Liver (tissue), 3 donors: ENCODE data around the gene LSM12.

ENCODE experiments used
- ATF3 ChIP-seq: IDR thresholded peaks from 2 replicates; pipeline ENCODE4 v1.6.1; 2016; ENCODE audit warnings: antibody characterized with exemption
- CTCF ChIP-seq: fragments of 150-350 bp; IDR thresholded peaks from 2 replicates; pipeline ENCODE4 v1.5.1; 2017; ENCODE audit warnings: improper control_type of control experiment, low read depth, low read length; ENCODE audit not compliant: missing input control
- JUND ChIP-seq, 2 donors: IDR thresholded peaks; 2 replicates each; pipeline ENCODE4 v1.6.1; 2016; ENCODE audit warnings: antibody characterized with exemption in 2 of 2
- RAD21 ChIP-seq, 2 donors: IDR thresholded peaks; 2 replicates each; pipeline ENCODE4 v1.6.1; 2016; ENCODE audit warnings: antibody characterized with exemption in 2 of 2, mild to moderate bottlenecking in 2 of 2
- REST ChIP-seq: IDR thresholded peaks from 2 replicates; pipeline ENCODE4 v1.6.1; 2016; ENCODE audit warnings: antibody characterized with exemption, mild to moderate bottlenecking
- RXRA ChIP-seq, 2 donors: IDR thresholded peaks; 2 replicates each; pipeline ENCODE4 v1.6.1; 2017 to 2018; ENCODE audit warnings: antibody characterized with exemption in 2 of 2, mild to moderate bottlenecking in 1 of 2
- SP1 ChIP-seq: IDR thresholded peaks from 2 replicates; pipeline ENCODE4 v1.6.1; 2018; ENCODE audit warnings: antibody characterized with exemption, mild to moderate bottlenecking
- ZBTB33 ChIP-seq: IDR thresholded peaks from 2 replicates; pipeline ENCODE4 v1.6.1; 2016; ENCODE audit warnings: antibody characterized with exemption
- donor health status: healthy.
- donor health status: healthy.

- TF ChIP-seq CTCF (no peak), ATF3 (no peak), RXRA (IDR thresholded peaks at IDR 0.05) (no peak), REST (no peak), SP1 (no peak), JUND (IDR thresholded peaks at IDR 0.05) (no peak), ZBTB33 (no peak), RAD21 (IDR thresholded peaks at IDR 0.05) (no peak)
These were observed 19.4 kb upstream of the LSM12 start for GRCh38 chr17:44085908-44086307.
